OCI-LY7 (cell line): ENCODE measurements around the gene TMCC1. TPM values are rescaled to one million over a fixed set of nuclear protein-coding genes. Genes with fewer than 3 reads are reported as not detected.

ENCODE experiments used
- BruUV-seq: library from RNA; stranded (reverse); fragments of 400-500 nt; replicated peaks from 2 replicates; lab custom pipeline; 2021; lab: Mats Ljungman, UMichigan
- CTCF ChIA-PET: fragments of 300-600 bp; sonication (Branson Sonifier 250); formaldehyde crosslinking; loops from one replicate; lab custom pipeline; 2022; ENCODE audit warnings: antibody characterized with exemption; ENCODE audit not compliant: unreplicated experiment; lab: Charles Lee
- POLR2A ChIA-PET: fragments of 300-600 bp; sonication (Branson Sonifier 250); formaldehyde crosslinking; loops from one replicate; lab custom pipeline; 2022; ENCODE audit warnings: antibody characterized with exemption; lab: Charles Lee
- DNase-seq: peaks from one replicate; pipeline ENCODE4 v3.0.0-alpha.2; 2015; ENCODE audit warnings: low spot score
- H2AFZ ChIP-seq: fragments of 200-600 bp; sonication (generic), shearing (Covaris generic); 2 replicates; pipeline ENCODE4 v1.6.1; 2014; ENCODE audit warnings: mild to moderate bottlenecking, antibody characterized with exemption, low read length, moderate library complexity
- H3K27ac ChIP-seq: fragments of 200-600 bp; sonication (generic); 2 replicates; pipeline ENCODE4 v1.5.1; 2014; ENCODE audit warnings: mixed run types, low read depth, mild to moderate bottlenecking, moderate library complexity, low read length, inconsistent platforms; ENCODE audit not compliant: poor library complexity, severe bottlenecking
- H3K36me3 ChIP-seq: fragments of 200-600 bp; sonication (generic); 2 replicates; pipeline ENCODE4 v1.6.1; 2014; ENCODE audit warnings: mild to moderate bottlenecking, antibody characterized with exemption, low read length, moderate library complexity, mixed read lengths; ENCODE audit not compliant: insufficient read depth
- H3K4me1 ChIP-seq: fragments of 200-600 bp; sonication (generic); 2 replicates; pipeline ENCODE4 v1.5.1; 2014; ENCODE audit warnings: mild to moderate bottlenecking, low read length; ENCODE audit not compliant: insufficient read depth, poor library complexity, severe bottlenecking
- H3K4me2 ChIP-seq: fragments of 200-600 bp; sonication (generic); 2 replicates; pipeline ENCODE4 v1.6.1; 2014; ENCODE audit warnings: mild to moderate bottlenecking, low read length
- H3K4me3 ChIP-seq: fragments of 200-600 bp; sonication (generic); 2 replicates; pipeline ENCODE4 v1.5.1; 2014; ENCODE audit warnings: mild to moderate bottlenecking, low read depth, low read length; ENCODE audit not compliant: poor library complexity, severe bottlenecking
- H3K79me2 ChIP-seq: fragments of 200-600 bp; sonication (generic); 2 replicates; pipeline ENCODE4 v1.6.1; 2016; ENCODE audit warnings: low read depth, mild to moderate bottlenecking, low read length, moderate library complexity, mixed read lengths; ENCODE audit not compliant: insufficient read depth
- H3K9me2 ChIP-seq: fragments of 200-600 bp; sonication (generic); 2 replicates; pipeline ENCODE4 v1.6.1; 2016; ENCODE audit warnings: mild to moderate bottlenecking, low read length, mixed read lengths; ENCODE audit not compliant: insufficient read depth
- H3K9me3 ChIP-seq: fragments of 200-600 bp; sonication (generic); 2 replicates; pipeline ENCODE4 v1.6.1; 2014; ENCODE audit warnings: mild to moderate bottlenecking, mixed run types, low read length, mixed read lengths
- H4K20me1 ChIP-seq: fragments of 200-600 bp; sonication (generic); 2 replicates; pipeline ENCODE4 v1.6.1; 2014; ENCODE audit warnings: mild to moderate bottlenecking, antibody characterized with exemption, low read length, moderate library complexity, mixed read lengths; ENCODE audit not compliant: insufficient read depth
- EZH2phosphoT487 ChIP-seq: fragments of 200-600 bp; sonication (generic); IDR thresholded peaks from 2 replicates; pipeline ENCODE4 v1.6.1; 2018; ENCODE audit warnings: low read depth, borderline replicate concordance, mild to moderate bottlenecking, mixed run types, antibody characterized with exemption, low read length, moderate library complexity, mixed read lengths
- intact Hi-C: fragments of 100-400 bp; cut with micrococcal nuclease; formaldehyde crosslinking; loops from one replicate; pipeline ENCODE4 v1.10.0; 2022; ENCODE audit not compliant: unreplicated experiment
- total RNA-seq, 2 experiments: library from RNA; depleted of rRNA in 1 of 2; stranded (reverse); fragments of >200 nt in 1 of 2; shearing (Covaris generic) in 1 of 2; gene quantifications; 2 replicates each; pipeline ENCODE4 v1.2.3, GENCODE V29; 2014 to 2022
- TF ChIP-seq, protein P1 (sequence below): fragments of 200-600 bp; sonication (generic); conservative IDR thresholded peaks from 2 replicates; pipeline ENCODE4 v1.5.1; 2014; ENCODE audit warnings: mild to moderate bottlenecking, antibody characterized with exemption, low read length, moderate library complexity, mixed read lengths

Gene TMCC1
- total RNA-seq, 2 experiments from 2014 or later, result 31.7 to 38.8 TPM

DNA sequence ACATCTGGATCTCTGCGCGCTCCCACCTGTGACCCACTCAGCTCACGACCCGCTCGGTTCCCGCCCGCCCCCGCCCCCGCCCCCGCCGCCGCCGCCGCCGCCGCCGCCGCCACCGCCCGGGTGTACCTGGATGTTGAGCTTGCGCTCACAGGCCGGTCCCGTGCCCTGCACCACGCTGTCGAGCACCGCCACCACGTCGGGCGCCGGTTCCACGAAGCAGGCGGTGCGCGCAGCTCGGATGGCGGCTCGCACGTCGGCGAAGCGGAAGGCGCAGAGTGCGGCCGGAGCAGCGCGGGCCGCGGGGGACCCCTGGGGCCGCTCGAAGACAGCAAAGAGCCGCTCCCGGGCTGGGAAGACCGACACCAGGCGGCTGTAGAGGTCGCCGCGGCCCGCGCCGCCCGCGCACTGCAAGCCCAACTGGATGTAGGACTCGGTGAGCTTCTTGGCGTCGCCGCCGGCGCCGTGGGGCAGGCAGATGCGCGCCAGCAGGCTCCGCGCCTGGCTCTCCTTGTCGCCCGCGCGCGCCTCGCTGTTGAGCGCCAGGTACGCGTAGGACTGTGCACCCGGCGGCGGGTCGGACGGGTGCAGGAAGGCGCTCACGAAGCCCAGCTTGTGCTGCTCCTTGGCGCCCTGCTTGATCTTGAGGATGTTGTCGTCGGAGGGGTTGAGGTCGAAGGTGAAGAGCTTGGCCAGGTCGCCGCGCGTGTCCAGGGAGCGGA, 288.1 kb downstream of the TMCC1 start:
- peak overlapping the region; percentile 34; the same call in 1 of the 2 replicates for H3K4me2 ChIP-seq
- no peak overlapping the region for H3K27ac ChIP-seq
- no peaks in the 10 kb centered on the region for H3K79me2 ChIP-seq
- H2AFZ ChIP-seq, result no peak overlapping the region
- H3K36me3 ChIP-seq, result no peaks in the 10 kb centered on the region
- DNase-seq, result peak; percentile 32
- intact Hi-C loops, result no loop called here
- ChIA-PET CTCF (interaction anchor here (0.6 kb wide), 1 partner anchor 28 kb away, joined by 3 read pairs; no protein-coding TSS in a partner anchor), POLR2A (no interaction called here)
- H3K9me2 ChIP-seq, result no peaks in the 10 kb centered on the region
- TF ChIP-seq, protein P1, sequence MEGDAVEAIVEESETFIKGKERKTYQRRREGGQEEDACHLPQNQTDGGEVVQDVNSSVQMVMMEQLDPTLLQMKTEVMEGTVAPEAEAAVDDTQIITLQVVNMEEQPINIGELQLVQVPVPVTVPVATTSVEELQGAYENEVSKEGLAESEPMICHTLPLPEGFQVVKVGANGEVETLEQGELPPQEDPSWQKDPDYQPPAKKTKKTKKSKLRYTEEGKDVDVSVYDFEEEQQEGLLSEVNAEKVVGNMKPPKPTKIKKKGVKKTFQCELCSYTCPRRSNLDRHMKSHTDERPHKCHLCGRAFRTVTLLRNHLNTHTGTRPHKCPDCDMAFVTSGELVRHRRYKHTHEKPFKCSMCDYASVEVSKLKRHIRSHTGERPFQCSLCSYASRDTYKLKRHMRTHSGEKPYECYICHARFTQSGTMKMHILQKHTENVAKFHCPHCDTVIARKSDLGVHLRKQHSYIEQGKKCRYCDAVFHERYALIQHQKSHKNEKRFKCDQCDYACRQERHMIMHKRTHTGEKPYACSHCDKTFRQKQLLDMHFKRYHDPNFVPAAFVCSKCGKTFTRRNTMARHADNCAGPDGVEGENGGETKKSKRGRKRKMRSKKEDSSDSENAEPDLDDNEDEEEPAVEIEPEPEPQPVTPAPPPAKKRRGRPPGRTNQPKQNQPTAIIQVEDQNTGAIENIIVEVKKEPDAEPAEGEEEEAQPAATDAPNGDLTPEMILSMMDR, result no peak
- peak; percentile 87; the same call in 1 of the 2 replicates for TF ChIP-seq EZH2phosphoT487
- no peaks in the 10 kb centered on the region for H3K9me3 ChIP-seq
- H4K20me1 ChIP-seq, result no peaks in the 10 kb centered on the region
- no peaks in the 10 kb centered on the region for H3K4me1 ChIP-seq
- peak overlapping the region; percentile 8 for H3K4me3 ChIP-seq
- BruUV-seq, result no TSS peak

DNA sequence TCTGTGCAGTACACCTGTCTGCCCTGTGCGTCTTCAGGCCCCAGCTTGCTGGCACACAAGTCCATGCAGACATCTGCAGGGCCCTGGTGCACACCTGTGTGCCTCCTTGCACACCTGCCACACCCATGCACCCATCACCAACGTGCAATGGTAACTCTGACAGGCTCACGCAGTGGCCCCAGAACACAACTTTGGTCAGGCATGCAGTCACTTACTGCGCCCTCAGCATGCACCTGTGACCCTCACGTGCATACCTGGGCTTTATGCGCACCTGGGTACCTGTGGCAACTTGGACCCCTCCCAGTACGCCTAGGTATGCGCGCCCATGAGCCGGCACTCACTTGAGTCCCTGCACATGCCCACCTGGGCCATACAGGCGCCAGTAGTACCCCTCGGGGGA, 288.7 kb downstream of the TMCC1 start:
- Histone ChIP-seq H2AFZ (no peak overlapping the region), H3K9me3 (no peaks in the 10 kb centered on the region), H3K4me2 (no peak overlapping the region), H3K27ac (no peak overlapping the region), H3K9me2 (no peaks in the 10 kb centered on the region), H3K36me3 (no peaks in the 10 kb centered on the region), H4K20me1 (no peaks in the 10 kb centered on the region), H3K4me1 (no peaks in the 10 kb centered on the region), H3K4me3 (no peak overlapping the region), H3K79me2 (no peaks in the 10 kb centered on the region)
- TF ChIP-seq, protein P1, result no peak
- TF ChIP-seq EZH2phosphoT487, result no peak
- ChIA-PET POLR2A (no interaction called here), CTCF (no interaction called here)
- no TSS peak for BruUV-seq
- no peak for DNase-seq
- intact Hi-C loops, result no loop called here
